ENCODE measurements around the gene CYP1A1.

DNA sequence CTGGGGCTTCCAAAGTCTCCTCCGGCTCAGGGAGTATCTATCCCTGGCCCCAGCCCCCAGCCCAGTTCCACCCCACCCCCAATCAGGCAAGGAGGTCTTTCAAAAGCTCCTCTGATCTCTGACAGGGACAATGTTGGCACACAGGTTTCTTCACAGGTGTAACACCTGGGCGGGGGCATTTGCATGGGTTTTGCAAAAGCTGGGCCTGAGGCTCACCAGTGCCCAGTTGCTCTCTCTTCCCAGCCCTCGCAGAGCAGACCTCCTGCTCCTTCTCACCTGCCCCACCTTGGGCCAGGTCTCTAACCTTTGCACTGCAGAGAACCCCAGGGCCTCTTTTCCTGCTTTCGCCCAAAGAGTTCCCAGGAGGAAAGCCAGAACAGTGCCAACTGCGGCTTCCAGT is 48.0 kb upstream of the CYP1A1 start:
- TF ChIP-seq POLR2A (IDR thresholded peaks at IDR 0.05; ENCODE audit: low read depth, low read length): no peak
- no peak for TF ChIP-seq TAF1 (IDR thresholded peaks at IDR 0.05; ENCODE audit: borderline replicate concordance, low read depth, low read length)
- no peak for TF ChIP-seq POLR2AphosphoS5 (IDR thresholded peaks at IDR 0.05; ENCODE audit: low read depth, low read length)

Measured in GM12892 (cell line).